HEK293 (cell line): Measurements from ENCODE around the gene SPEM2.

Experiments used
- HIC1 ChIP-seq: fragments of 450-650 bp; formaldehyde crosslinking; IDR thresholded peaks from 2 replicates; pipeline ENCODE4 v1.5.1; 2016; ENCODE audit warnings: missing biosample characterization, missing genetic modification characterization
- HOXA7 ChIP-seq: sonication (generic); formaldehyde crosslinking; IDR thresholded peaks from 2 replicates; pipeline ENCODE4 v1.8.1; 2022; ENCODE audit warnings: missing genetic modification reagents, borderline replicate concordance
- INSM2 ChIP-seq: fragments of 450-650 bp; formaldehyde crosslinking; IDR thresholded peaks from 2 replicates; pipeline ENCODE4 v1.5.1; 2016; ENCODE audit warnings: missing biosample characterization, missing genetic modification characterization
- KLF10 ChIP-seq: fragments of 450-650 bp; IDR thresholded peaks from 2 replicates; pipeline ENCODE4 v1.5.1; 2018; ENCODE audit warnings: missing biosample characterization, mild to moderate bottlenecking, missing genetic modification characterization
- OSR2 ChIP-seq: fragments of 450-650 bp; formaldehyde crosslinking; IDR thresholded peaks from 2 replicates; pipeline ENCODE4 v1.5.1; 2016; ENCODE audit warnings: missing biosample characterization, missing genetic modification characterization
- PBX3 ChIP-seq: sonication (generic); formaldehyde crosslinking; IDR thresholded peaks from 2 replicates; pipeline ENCODE4 v1.8.1; 2022; ENCODE audit warnings: mild to moderate bottlenecking, moderate library complexity, missing genetic modification reagents
- TSHZ1 ChIP-seq: fragments of 450-650 bp; formaldehyde crosslinking; IDR thresholded peaks from 2 replicates; pipeline ENCODE4 v1.5.1; 2016; ENCODE audit warnings: missing biosample characterization, missing genetic modification characterization, borderline replicate concordance
- ZBTB26 ChIP-seq: fragments of 450-650 bp; formaldehyde crosslinking; optimal IDR thresholded peaks from 2 replicates; pipeline ENCODE3; 2016; ENCODE audit warnings: missing biosample characterization, mild to moderate bottlenecking, missing genetic modification characterization
- ZBTB8A ChIP-seq: fragments of 450-650 bp; formaldehyde crosslinking; IDR thresholded peaks from 2 replicates; pipeline ENCODE4 v1.5.1; 2016; ENCODE audit warnings: missing biosample characterization, missing genetic modification characterization
- ZNF121 ChIP-seq: fragments of 450-650 bp; formaldehyde crosslinking; IDR thresholded peaks from 2 replicates; pipeline ENCODE4 v1.5.1; 2016; ENCODE audit warnings: missing biosample characterization, missing genetic modification characterization
- ZNF132 ChIP-seq: fragments of 450-650 bp; formaldehyde crosslinking; IDR thresholded peaks from 2 replicates; pipeline ENCODE4 v1.5.1; 2017; ENCODE audit warnings: missing biosample characterization, missing genetic modification characterization, borderline replicate concordance
- ZNF211 ChIP-seq: fragments of 450-650 bp; formaldehyde crosslinking; IDR thresholded peaks from 2 replicates; pipeline ENCODE4 v1.5.1; 2016; ENCODE audit warnings: low read depth, missing biosample characterization, missing genetic modification characterization
- ZNF335 ChIP-seq: fragments of 450-650 bp; formaldehyde crosslinking; conservative IDR thresholded peaks from 2 replicates; pipeline ENCODE4 v1.5.1; 2016; ENCODE audit warnings: missing biosample characterization, missing genetic modification characterization
- ZNF398 ChIP-seq: fragments of 450-650 bp; formaldehyde crosslinking; IDR thresholded peaks from 2 replicates; pipeline ENCODE4 v1.5.1; 2017; ENCODE audit warnings: missing biosample characterization, missing genetic modification characterization
- ZNF433 ChIP-seq: fragments of 450-650 bp; formaldehyde crosslinking; IDR thresholded peaks from 2 replicates; pipeline ENCODE4 v1.5.1; 2016; ENCODE audit warnings: missing biosample characterization, missing genetic modification characterization, low read depth
- ZNF449 ChIP-seq: fragments of 450-650 bp; formaldehyde crosslinking; IDR thresholded peaks from 2 replicates; pipeline ENCODE4 v1.5.1; 2017; ENCODE audit warnings: missing biosample characterization, mild to moderate bottlenecking, missing genetic modification characterization, moderate library complexity
- ZNF521 ChIP-seq: fragments of 450-650 bp; formaldehyde crosslinking; IDR thresholded peaks from 2 replicates; pipeline ENCODE4 v1.5.1; 2017; ENCODE audit warnings: missing biosample characterization, mild to moderate bottlenecking, missing genetic modification characterization
- ZNF561 ChIP-seq: fragments of 450-650 bp; IDR thresholded peaks from 2 replicates; pipeline ENCODE4 v1.5.1; 2018; ENCODE audit warnings: missing biosample characterization, missing genetic modification characterization, borderline replicate concordance
- ZNF585B ChIP-seq: fragments of 450-650 bp; formaldehyde crosslinking; IDR thresholded peaks from 2 replicates; pipeline ENCODE4 v1.5.1; 2016; ENCODE audit warnings: missing biosample characterization, missing genetic modification characterization
- ZNF600 ChIP-seq: fragments of 450-650 bp; formaldehyde crosslinking; IDR thresholded peaks from 2 replicates; pipeline ENCODE4 v1.5.1; 2016; ENCODE audit warnings: missing biosample characterization, missing genetic modification characterization
- ZNF654 ChIP-seq: fragments of 450-650 bp; formaldehyde crosslinking; IDR thresholded peaks from 2 replicates; pipeline ENCODE4 v1.5.1; 2016; ENCODE audit warnings: low read depth, missing biosample characterization, missing genetic modification characterization
- ZNF660 ChIP-seq: fragments of 450-650 bp; IDR thresholded peaks from 2 replicates; pipeline ENCODE4 v1.5.1; 2018; ENCODE audit warnings: missing biosample characterization, mild to moderate bottlenecking, missing genetic modification characterization
- ZNF677 ChIP-seq: fragments of 450-650 bp; IDR thresholded peaks from 2 replicates; pipeline ENCODE4 v1.5.0; 2018; ENCODE audit warnings: missing biosample characterization, mild to moderate bottlenecking, missing genetic modification characterization, moderate library complexity
- ZNF791 ChIP-seq: fragments of 450-650 bp; formaldehyde crosslinking; IDR thresholded peaks from 2 replicates; pipeline ENCODE4 v1.5.1; 2016; ENCODE audit warnings: missing biosample characterization, missing genetic modification characterization
- ZXDB ChIP-seq: fragments of 450-650 bp; formaldehyde crosslinking; IDR thresholded peaks from 2 replicates; pipeline ENCODE4 v1.5.1; 2016; ENCODE audit warnings: missing biosample characterization, missing genetic modification characterization

Gene SPEM2

GRCh38 chr17:7436556-7437368, 11.3 kb downstream of the SPEM2 start (continued):
- TF ChIP-seq ZBTB8A (tag by site-specific recombination) (peak; percentile 97), ZNF585B (tag by site-specific recombination) (no peak), ZXDB (no peak), ZNF433 (no peak), ZNF211 (tag by site-specific recombination) (no peak), ZNF677 (tag by site-specific recombination) (no peak), HIC1 (tag by site-specific recombination) (peak; percentile 32; the same call in 1 of the 2 replicates), ZBTB26 (tag by site-specific recombination) (peak; percentile 56), ZNF521 (tag by site-specific recombination) (no peak), ZNF600 (tag by site-specific recombination) (peak; percentile 36; the same call in 1 of the 2 replicates), ZNF791 (tag by site-specific recombination) (no peak), ZNF654 (tag by site-specific recombination) (peak; percentile 27; the same call in 1 of the 2 replicates), OSR2 (peak; percentile 55; the same call in 1 of the 2 replicates), ZNF660 (tag by site-specific recombination) (peak; percentile 93), ZNF121 (tag by site-specific recombination) (no peak), KLF10 (tag by site-specific recombination) (peak; percentile 45; the same call in 1 of the 2 replicates), PBX3 (CRISPR knock-in tag) (peak; percentile 59; the same call in 1 of the 2 replicates), ZNF132 (no peak), ZNF561 (tag by site-specific recombination) (peak; percentile 91), ZNF335 (tag by site-specific recombination) (peak; percentile 71), HOXA7 (CRISPR knock-in tag) (no peak), ZNF449 (tag by site-specific recombination) (peak; percentile 94), INSM2 (tag by site-specific recombination) (0 out of 2 replicates have a peak, but pooled peaks have one; percentile 27), ZNF398 (tag by site-specific recombination) (no peak), TSHZ1 (no peak)
